A673 (cell line): ENCODE measurements around the gene ZNF519.

Source experiments
- EZH2 ChIP-seq: fragments of 200-600 bp; sonication (generic); IDR thresholded peaks from 2 replicates; pipeline ENCODE4 v1.6.1; 2017; ENCODE audit warnings: borderline replicate concordance, low read depth, mild to moderate bottlenecking, mixed read lengths, antibody characterized with exemption, low read length; ENCODE audit not compliant: poor library complexity, severe bottlenecking
- TF ChIP-seq, protein P1 (sequence below): fragments of 300-800, 200-600 bp; sonication (generic); conservative IDR thresholded peaks from 2 replicates; pipeline ENCODE4 v1.5.1; 2017; ENCODE audit warnings: low read depth, mild to moderate bottlenecking, antibody characterized with exemption, low read length, moderate library complexity, mixed read lengths

DNA sequence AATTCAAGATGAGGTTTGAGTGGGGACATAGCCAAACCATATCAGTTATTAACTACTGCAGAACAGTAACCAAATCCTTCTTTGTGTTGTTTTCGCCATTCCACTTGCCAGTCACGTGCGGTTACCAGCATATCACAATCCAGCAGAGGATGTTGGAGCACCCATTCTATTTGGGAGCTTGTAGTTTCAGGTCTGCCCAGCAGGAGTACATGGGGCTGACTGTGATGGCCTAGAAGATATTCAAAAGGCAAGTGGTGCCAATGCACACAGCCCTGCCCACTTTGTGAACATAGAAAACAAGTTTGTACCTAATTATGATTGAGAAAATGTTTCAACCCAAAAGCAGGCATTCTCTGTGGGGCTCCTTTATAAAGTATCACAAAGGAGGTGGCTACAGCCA lies 57.0 kb downstream of the ZNF519 start:
- TF ChIP-seq, protein P1, sequence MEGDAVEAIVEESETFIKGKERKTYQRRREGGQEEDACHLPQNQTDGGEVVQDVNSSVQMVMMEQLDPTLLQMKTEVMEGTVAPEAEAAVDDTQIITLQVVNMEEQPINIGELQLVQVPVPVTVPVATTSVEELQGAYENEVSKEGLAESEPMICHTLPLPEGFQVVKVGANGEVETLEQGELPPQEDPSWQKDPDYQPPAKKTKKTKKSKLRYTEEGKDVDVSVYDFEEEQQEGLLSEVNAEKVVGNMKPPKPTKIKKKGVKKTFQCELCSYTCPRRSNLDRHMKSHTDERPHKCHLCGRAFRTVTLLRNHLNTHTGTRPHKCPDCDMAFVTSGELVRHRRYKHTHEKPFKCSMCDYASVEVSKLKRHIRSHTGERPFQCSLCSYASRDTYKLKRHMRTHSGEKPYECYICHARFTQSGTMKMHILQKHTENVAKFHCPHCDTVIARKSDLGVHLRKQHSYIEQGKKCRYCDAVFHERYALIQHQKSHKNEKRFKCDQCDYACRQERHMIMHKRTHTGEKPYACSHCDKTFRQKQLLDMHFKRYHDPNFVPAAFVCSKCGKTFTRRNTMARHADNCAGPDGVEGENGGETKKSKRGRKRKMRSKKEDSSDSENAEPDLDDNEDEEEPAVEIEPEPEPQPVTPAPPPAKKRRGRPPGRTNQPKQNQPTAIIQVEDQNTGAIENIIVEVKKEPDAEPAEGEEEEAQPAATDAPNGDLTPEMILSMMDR: peak; percentile 19; the same call in 1 of the 2 replicates
- no peak for TF ChIP-seq EZH2
